ENCODE data around the gene SERPINA1. TPM values are rescaled to one million over a fixed set of nuclear protein-coding genes. Genes with fewer than 3 reads are reported as not detected.

Gene SERPINA1
- total and polyA plus RNA-seq, 2 donors (not counting 1 experiment from before 2014, with no cell fraction given): 0.39 TPM; not detected in 1

- Histone ChIP-seq H3K27me3 (ENCODE audit: control insufficient read depth, insufficient read depth, low read length) (no peaks in the 10 kb centered on the region), H3K4me3 (replicated peaks in 1 of 4; ENCODE audit: control extremely low read depth in 1 of 4, insufficient read depth in 1 of 4, low read depth in 3 of 4, low read length in 4 of 4) (no peak overlapping the region), H2AFZ (ENCODE audit: low read length) (no peak overlapping the region), H3K9me3 (ENCODE audit: control insufficient read depth, insufficient read depth, low read depth, low read length) (no peaks in the 10 kb centered on the region), H3K9ac (ENCODE audit: insufficient read depth, low read length) (no peak overlapping the region), H3K4me2 (ENCODE audit: extremely low read depth, insufficient read depth, low read length) (no peak overlapping the region), H3K27ac (ENCODE audit: insufficient read depth, low read length) (no peak overlapping the region), H4K20me1 (ENCODE audit: control insufficient read depth, extremely low read depth, insufficient read depth, low read length) (no peaks in the 10 kb centered on the region), H3K79me2 (ENCODE audit: control insufficient read depth, insufficient read depth, low read length) (no peaks in the 10 kb centered on the region), H3K36me3 (ENCODE audit: control insufficient read depth, insufficient read depth, low read length) (no peaks in the 10 kb centered on the region), H3K4me1 (ENCODE audit: control insufficient read depth, extremely low read depth, insufficient read depth, low read length) (no peaks in the 10 kb centered on the region)
- TF ChIP-seq CTCF (conservative IDR thresholded peaks at IDR 0.05 in 1 of 2, IDR thresholded peaks at IDR 0.05 in 1 of 2; ENCODE audit: low read depth in 1 of 2, low read length in 2 of 2) (no peak), EZH2 (IDR thresholded peaks at IDR 0.05; ENCODE audit: low read length, missing control alignments) (no peak)
- DNase-seq (ENCODE audit: low read depth in 2 of 2): no peak
Observed at GRCh38 chr14:94382716-94383596, 5.4 kb downstream of the SERPINA1 start.

GRCh38 chr14:94382099-94382715 is 6.2 kb downstream of the SERPINA1 start:
- no peak overlapping the region for H2AFZ ChIP-seq (ENCODE audit: low read length)
- no peaks in the 10 kb centered on the region for H3K27me3 ChIP-seq (ENCODE audit: control insufficient read depth, insufficient read depth, low read length)
- TF ChIP-seq EZH2 (IDR thresholded peaks at IDR 0.05; ENCODE audit: low read length, missing control alignments): no peak
- TF ChIP-seq CTCF (conservative IDR thresholded peaks at IDR 0.05 in 1 of 2, IDR thresholded peaks at IDR 0.05 in 1 of 2; ENCODE audit: low read depth in 1 of 2, low read length in 2 of 2): no peak
- no peak overlapping the region for H3K4me2 ChIP-seq (ENCODE audit: extremely low read depth, insufficient read depth, low read length)
- H3K4me3 ChIP-seq (replicated peaks in 1 of 4; ENCODE audit: control extremely low read depth in 1 of 4, insufficient read depth in 1 of 4, low read depth in 3 of 4, low read length in 4 of 4): no peak overlapping the region
- no peak overlapping the region for H3K27ac ChIP-seq (ENCODE audit: insufficient read depth, low read length)
- H3K9me3 ChIP-seq (ENCODE audit: control insufficient read depth, insufficient read depth, low read depth, low read length): no peaks in the 10 kb centered on the region
- no peak overlapping the region for H3K9ac ChIP-seq (ENCODE audit: insufficient read depth, low read length)
- no peaks in the 10 kb centered on the region for H3K36me3 ChIP-seq (ENCODE audit: control insufficient read depth, insufficient read depth, low read length)
- H4K20me1 ChIP-seq (ENCODE audit: control insufficient read depth, extremely low read depth, insufficient read depth, low read length): no peaks in the 10 kb centered on the region
- no peaks in the 10 kb centered on the region for H3K79me2 ChIP-seq (ENCODE audit: control insufficient read depth, insufficient read depth, low read length)
- H3K4me1 ChIP-seq (ENCODE audit: control insufficient read depth, extremely low read depth, insufficient read depth, low read length): no peaks in the 10 kb centered on the region
- no peak for DNase-seq (ENCODE audit: low read depth in 2 of 2)

- no peaks in the 10 kb centered on the region for H3K79me2 ChIP-seq (ENCODE audit: control insufficient read depth, insufficient read depth, low read length)
- no peak overlapping the region for H3K4me3 ChIP-seq (replicated peaks in 1 of 4; ENCODE audit: control extremely low read depth in 1 of 4, insufficient read depth in 1 of 4, low read depth in 3 of 4, low read length in 4 of 4)
- no peaks in the 10 kb centered on the region for H4K20me1 ChIP-seq (ENCODE audit: control insufficient read depth, extremely low read depth, insufficient read depth, low read length)
- H2AFZ ChIP-seq (ENCODE audit: low read length): no peak overlapping the region
- no peaks in the 10 kb centered on the region for H3K9me3 ChIP-seq (ENCODE audit: control insufficient read depth, insufficient read depth, low read depth, low read length)
- H3K9ac ChIP-seq (ENCODE audit: insufficient read depth, low read length): no peak overlapping the region
- TF ChIP-seq EZH2 (IDR thresholded peaks at IDR 0.05; ENCODE audit: low read length, missing control alignments) (no peak), CTCF (conservative IDR thresholded peaks at IDR 0.05 in 1 of 2, IDR thresholded peaks at IDR 0.05 in 1 of 2; ENCODE audit: low read depth in 1 of 2, low read length in 2 of 2) (no peak)
- no peaks in the 10 kb centered on the region for H3K27me3 ChIP-seq (ENCODE audit: control insufficient read depth, insufficient read depth, low read length)
- no peak overlapping the region for H3K4me2 ChIP-seq (ENCODE audit: extremely low read depth, insufficient read depth, low read length)
- H3K36me3 ChIP-seq (ENCODE audit: control insufficient read depth, insufficient read depth, low read length): no peaks in the 10 kb centered on the region
- no peaks in the 10 kb centered on the region for H3K4me1 ChIP-seq (ENCODE audit: control insufficient read depth, extremely low read depth, insufficient read depth, low read length)
- no peak overlapping the region for H3K27ac ChIP-seq (ENCODE audit: insufficient read depth, low read length)
- no peak for DNase-seq (ENCODE audit: low read depth in 2 of 2)
Observed at GRCh38 chr14:94381149-94382030, 7.0 kb downstream of the SERPINA1 start.
